HEK293 (cell line): Measurements from ENCODE around the gene PABPN1L.

Experiments
- CTCF ChIA-PET: fragments of 350-600 bp; formaldehyde crosslinking; extraction: SDS; loops from one replicate; lab custom pipeline; 2021; ENCODE audit warnings: antibody characterized with exemption; lab: Yijun Ruan, JAX
- POLR2A ChIA-PET: fragments of 300-600 bp; formaldehyde crosslinking; extraction: SDS; loops from one replicate; lab custom pipeline; 2020; ENCODE audit warnings: antibody characterized with exemption, inconsistent platforms; lab: Yijun Ruan, JAX
- H3K27ac ChIP-seq: fragments of 200-500 bp; sonication (Bioruptor generic); 2 replicates; pipeline ENCODE4 v1.5.1; 2014; ENCODE audit warnings: low read depth, low read length, control low read depth, inconsistent platforms; ENCODE audit errors: extremely low read depth
- H3K36me3 ChIP-seq, 2 experiments: fragments of 200-500 bp in 1 of 2; sonication (Bioruptor generic) in 1 of 2; 1 replicate in 1 of 2; 2 replicates in 1 of 2; pipeline ENCODE4 v1.5.1; 2014 to 2017; ENCODE audit warnings: inconsistent platforms in 2 of 2, low read length in 2 of 2; ENCODE audit not compliant: control insufficient read depth in 2 of 2, insufficient read depth in 1 of 2
- H3K4me1 ChIP-seq: fragments of 200-500 bp; sonication (Bioruptor generic); 2 replicates; pipeline ENCODE4 v1.5.1; 2014; ENCODE audit warnings: mild to moderate bottlenecking, low read length, inconsistent platforms; ENCODE audit not compliant: control insufficient read depth, insufficient read depth
- H3K4me3 ChIP-seq: 2 replicates; pipeline ENCODE4 v1.5.1; 2011; ENCODE audit warnings: low read depth, mild to moderate bottlenecking, control low read depth, low read length, moderate library complexity
- H3K9me3 ChIP-seq: fragments of 200-500 bp; sonication (Bioruptor generic); 2 replicates; pipeline ENCODE4 v1.5.1; 2014; ENCODE audit warnings: low read depth, low read length, inconsistent platforms; ENCODE audit not compliant: control insufficient read depth, insufficient read depth
- BCL6B ChIP-seq: fragments of 450-650 bp; formaldehyde crosslinking; IDR thresholded peaks from 2 replicates; pipeline ENCODE4 v1.5.1; 2017; ENCODE audit warnings: missing biosample characterization, missing genetic modification characterization
- CTCF ChIP-seq: fragments of 450-650 bp; formaldehyde crosslinking; IDR thresholded peaks from 2 replicates; pipeline ENCODE4 v1.5.1; 2016; ENCODE audit warnings: missing biosample characterization, missing genetic modification characterization
- EGR2 ChIP-seq: fragments of 450-650 bp; formaldehyde crosslinking; IDR thresholded peaks from 2 replicates; pipeline ENCODE4 v1.5.1; 2016; ENCODE audit warnings: low read depth, missing biosample characterization, missing genetic modification characterization
- HIC1 ChIP-seq: fragments of 450-650 bp; formaldehyde crosslinking; IDR thresholded peaks from 2 replicates; pipeline ENCODE4 v1.5.1; 2016; ENCODE audit warnings: missing biosample characterization, missing genetic modification characterization
- KLF9 ChIP-seq: fragments of 450-650 bp; formaldehyde crosslinking; IDR thresholded peaks from 2 replicates; pipeline ENCODE4 v1.5.1; 2016; ENCODE audit warnings: missing biosample characterization, missing genetic modification characterization, low read depth
- MYNN ChIP-seq: fragments of 450-650 bp; formaldehyde crosslinking; IDR thresholded peaks from 2 replicates; pipeline ENCODE4 v1.5.1; 2016; ENCODE audit warnings: missing biosample characterization, missing genetic modification characterization, borderline replicate concordance
- SP7 ChIP-seq: fragments of 450-650 bp; formaldehyde crosslinking; IDR thresholded peaks from 2 replicates; pipeline ENCODE4 v1.5.1; 2016; ENCODE audit warnings: missing biosample characterization, missing genetic modification characterization
- YY1 ChIP-seq: fragments of 450-650 bp; formaldehyde crosslinking; IDR thresholded peaks from 2 replicates; pipeline ENCODE4 v1.5.1; 2018; ENCODE audit warnings: missing biosample characterization, missing genetic modification characterization
- ZFHX2 ChIP-seq: fragments of 450-650 bp; formaldehyde crosslinking; conservative IDR thresholded peaks from 2 replicates; pipeline ENCODE4 v1.5.1; 2016; ENCODE audit warnings: missing biosample characterization, missing genetic modification characterization
- ZNF10 ChIP-seq: fragments of 450-650 bp; formaldehyde crosslinking; IDR thresholded peaks from 2 replicates; pipeline ENCODE4 v1.5.1; 2017; ENCODE audit warnings: missing biosample characterization, missing genetic modification characterization
- ZNF138 ChIP-seq: fragments of 450-650 bp; formaldehyde crosslinking; IDR thresholded peaks from 2 replicates; pipeline ENCODE4 v1.5.1; 2016; ENCODE audit warnings: missing biosample characterization, missing genetic modification characterization, borderline replicate concordance
- ZNF169 ChIP-seq: fragments of 450-650 bp; formaldehyde crosslinking; IDR thresholded peaks from 2 replicates; pipeline ENCODE4 v1.5.1; 2016; ENCODE audit warnings: missing biosample characterization, missing genetic modification characterization
- ZNF211 ChIP-seq: fragments of 450-650 bp; formaldehyde crosslinking; IDR thresholded peaks from 2 replicates; pipeline ENCODE4 v1.5.1; 2016; ENCODE audit warnings: low read depth, missing biosample characterization, missing genetic modification characterization
- ZNF280D ChIP-seq: fragments of 450-650 bp; formaldehyde crosslinking; IDR thresholded peaks from 2 replicates; pipeline ENCODE4 v1.5.1; 2016; ENCODE audit warnings: missing biosample characterization, missing genetic modification characterization
- ZNF350 ChIP-seq: fragments of 450-650 bp; formaldehyde crosslinking; IDR thresholded peaks from 2 replicates; pipeline ENCODE4 v1.5.0; 2017; ENCODE audit warnings: missing biosample characterization, mild to moderate bottlenecking, missing genetic modification characterization
- ZNF530 ChIP-seq: fragments of 450-650 bp; formaldehyde crosslinking; IDR thresholded peaks from 2 replicates; pipeline ENCODE4 v1.5.1; 2016; ENCODE audit warnings: low read depth, missing biosample characterization, missing genetic modification characterization
- ZNF558 ChIP-seq: fragments of 450-650 bp; formaldehyde crosslinking; IDR thresholded peaks from 2 replicates; pipeline ENCODE4 v1.5.1; 2016; ENCODE audit warnings: missing biosample characterization, missing genetic modification characterization
- ZNF580 ChIP-seq: fragments of 450-650 bp; formaldehyde crosslinking; IDR thresholded peaks from 2 replicates; pipeline ENCODE4 v1.5.1; 2016; ENCODE audit warnings: missing biosample characterization, missing genetic modification characterization
- ZNF585B ChIP-seq: fragments of 450-650 bp; formaldehyde crosslinking; IDR thresholded peaks from 2 replicates; pipeline ENCODE4 v1.5.1; 2016; ENCODE audit warnings: missing biosample characterization, missing genetic modification characterization
- ZNF76 ChIP-seq: fragments of 450-650 bp; formaldehyde crosslinking; IDR thresholded peaks from 2 replicates; pipeline ENCODE4; 2016; ENCODE audit warnings: low read depth, missing biosample characterization, missing genetic modification characterization, borderline replicate concordance
- ZSCAN30 ChIP-seq: fragments of 450-650 bp; IDR thresholded peaks from 2 replicates; pipeline ENCODE4 v1.5.1; 2018; ENCODE audit warnings: missing biosample characterization, mild to moderate bottlenecking, missing genetic modification characterization, moderate library complexity

PABPN1L gene

GRCh38 chr16:88857728-88858339, 8.6 kb downstream of the PABPN1L start:
- Histone ChIP-seq H3K36me3 (peaks cover 0 to 44% of the 10 kb centered on the region in 2 experiments; a peak in 1 of 3 replicates), H3K4me1 (no peaks in the 10 kb centered on the region), H3K27ac (peak overlapping the region; percentile 10; the same call in 1 of the 2 replicates), H3K9me3 (no peaks in the 10 kb centered on the region), H3K4me3 (peak overlapping the region; percentile 94)
- ChIA-PET POLR2A (interaction anchor here (0.7 to 2.1 kb wide), 5 partner anchors 43 to 340 kb away, joined by 3 to 23 read pairs (median 3); partner anchors contain the start of genes ACSF3 and APRT), CTCF (interaction anchor here (0.5 to 1.8 kb wide), 18 partner anchors 9 to 309 kb away, joined by 3 to 8 read pairs (median 3); partner anchors contain the start of gene APRT)
- no peak for TF ChIP-seq ZNF350 (tag by site-specific recombination)
- TF ChIP-seq CTCF (tag by site-specific recombination), result peak; percentile 48; the same call in 1 of the 2 replicates
- TF ChIP-seq ZFHX2 (tag by site-specific recombination), result no peak
- TF ChIP-seq EGR2 (tag by site-specific recombination), result peak; percentile 39
- no peak for TF ChIP-seq ZNF169 (tag by site-specific recombination)
- TF ChIP-seq BCL6B (tag by site-specific recombination), result no peak
- TF ChIP-seq ZNF580 (tag by site-specific recombination), result no peak
- TF ChIP-seq ZNF558 (tag by site-specific recombination), result no peak

GRCh38 chr16:88856828-88857727, 9.4 kb downstream of the PABPN1L start, which contains the start of the genes GALNS and TRAPPC2L:
TSS of gene GALNS (minus strand) at chr16:88856947. CDS start at chr16:88856877, 70 bp downstream.
TSS of gene TRAPPC2L (plus strand) at chr16:88857127. CDS start at chr16:88857151, 24 bp downstream.
- H3K27ac ChIP-seq, result peak within 1 kb of the TSS; percentile 10; the same call in 1 of the 2 replicates
- peak within 1 kb of the TSS; percentile 94 for H3K4me3 ChIP-seq
- no peaks in the 10 kb centered on the region for H3K4me1 ChIP-seq
- POLR2A ChIA-PET, result interaction anchor here (0.5 to 2.1 kb wide), 5 partner anchors 11 to 341 kb away, joined by 3 to 23 read pairs (median 3); partner anchors contain the start of genes ACSF3 and APRT
- H3K36me3 ChIP-seq, result peaks cover 0 to 40% of the 10 kb centered on the region in 2 experiments; a peak in 1 of 3 replicates
- CTCF ChIA-PET, result interaction anchor here (0.5 to 1.8 kb wide), 13 partner anchors 10 to 310 kb away, joined by 3 to 8 read pairs (median 3); partner anchors contain the start of gene APRT
- no peaks in the 10 kb centered on the region for H3K9me3 ChIP-seq
- peak; percentile 85 for TF ChIP-seq YY1 (tag by site-specific recombination)
- TF ChIP-seq ZSCAN30 (tag by site-specific recombination), result no peak
- no peak for TF ChIP-seq HIC1
- peak; percentile 46; the same call in 1 of the 2 replicates for TF ChIP-seq SP7 (tag by site-specific recombination)
- no peak for TF ChIP-seq ZNF280D (tag by site-specific recombination)
- 0 out of 2 replicates have a peak, but pooled peaks have one; percentile 3 for TF ChIP-seq ZNF138 (tag by site-specific recombination)
- peak; percentile 26; the same call in 1 of the 2 replicates for TF ChIP-seq ZNF76 (tag by site-specific recombination)
- TF ChIP-seq ZNF211 (tag by site-specific recombination), result no peak
- TF ChIP-seq ZNF530 (tag by site-specific recombination), result no peak
- peak; percentile 79 for TF ChIP-seq KLF9 (tag by site-specific recombination)
- no peak for TF ChIP-seq ZNF10
- TF ChIP-seq ZNF585B (tag by site-specific recombination), result no peak
- peak; percentile 87 for TF ChIP-seq MYNN (tag by site-specific recombination)
